ENCODE results near the gene GPSM1.

GPSM1 gene

DNA sequence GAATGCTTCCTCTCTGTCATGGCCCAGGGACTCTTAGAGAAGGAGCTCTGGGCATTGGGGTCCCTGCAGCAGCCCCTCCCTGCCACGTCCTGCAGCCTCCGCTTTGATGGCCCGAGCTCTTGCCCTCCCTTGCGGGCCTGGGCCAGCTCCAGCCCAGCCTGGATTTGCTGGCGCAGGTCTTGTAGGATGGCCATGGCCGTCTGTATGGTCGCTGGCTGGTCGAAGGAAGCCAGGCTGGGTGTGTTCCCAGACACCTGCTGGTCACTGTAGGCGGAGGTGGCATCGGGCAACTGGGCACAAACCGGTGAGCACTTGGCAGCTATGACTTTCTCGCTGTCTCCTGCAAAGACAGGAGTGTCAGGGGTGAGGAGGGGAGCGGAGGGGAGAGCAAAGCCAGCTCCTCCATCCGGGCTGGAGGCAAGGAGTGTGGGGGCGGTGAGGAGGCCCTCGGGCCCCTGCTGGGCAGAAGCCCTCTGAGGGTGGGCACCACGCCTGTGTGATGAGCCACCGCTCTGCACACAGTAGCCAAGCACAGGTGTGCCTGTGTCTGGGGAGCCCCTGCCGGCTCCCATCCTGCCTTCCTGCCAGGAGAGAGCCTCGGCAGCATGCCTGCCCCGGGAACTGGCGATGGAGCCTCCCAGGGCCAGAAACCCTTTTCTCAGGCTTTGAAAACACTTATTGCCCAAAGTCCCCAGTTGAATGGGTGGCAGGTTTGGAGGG lies 35.9 kb upstream of the GPSM1 start:
- DNase-seq = no peak

DNA sequence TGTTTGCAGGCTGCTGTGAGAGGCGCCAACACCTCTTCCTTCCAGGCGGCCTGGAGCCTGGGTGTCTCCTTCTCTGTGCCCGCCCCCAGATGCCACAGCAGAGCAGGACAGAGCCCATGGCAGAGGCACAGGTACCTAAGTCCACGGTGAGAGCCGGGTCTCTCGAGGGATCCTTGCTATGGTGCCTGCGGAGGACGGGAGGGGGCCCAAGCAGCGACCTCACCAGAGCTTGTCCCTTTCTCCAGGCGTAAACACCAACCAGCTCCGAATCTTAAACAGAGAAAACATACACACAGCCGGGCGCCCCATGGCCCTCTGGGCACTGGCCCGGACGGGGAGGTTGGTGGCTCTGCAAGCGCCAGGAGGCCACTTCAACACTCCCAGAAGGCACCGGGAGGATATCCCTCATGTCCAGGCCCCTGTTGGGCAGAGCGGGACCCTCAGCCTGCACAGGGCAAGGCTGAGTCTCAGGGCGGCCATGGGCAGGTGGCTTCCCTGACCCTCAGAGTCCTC lies 35.3 kb upstream of the GPSM1 start:
- DNase-seq = no peak

DNA sequence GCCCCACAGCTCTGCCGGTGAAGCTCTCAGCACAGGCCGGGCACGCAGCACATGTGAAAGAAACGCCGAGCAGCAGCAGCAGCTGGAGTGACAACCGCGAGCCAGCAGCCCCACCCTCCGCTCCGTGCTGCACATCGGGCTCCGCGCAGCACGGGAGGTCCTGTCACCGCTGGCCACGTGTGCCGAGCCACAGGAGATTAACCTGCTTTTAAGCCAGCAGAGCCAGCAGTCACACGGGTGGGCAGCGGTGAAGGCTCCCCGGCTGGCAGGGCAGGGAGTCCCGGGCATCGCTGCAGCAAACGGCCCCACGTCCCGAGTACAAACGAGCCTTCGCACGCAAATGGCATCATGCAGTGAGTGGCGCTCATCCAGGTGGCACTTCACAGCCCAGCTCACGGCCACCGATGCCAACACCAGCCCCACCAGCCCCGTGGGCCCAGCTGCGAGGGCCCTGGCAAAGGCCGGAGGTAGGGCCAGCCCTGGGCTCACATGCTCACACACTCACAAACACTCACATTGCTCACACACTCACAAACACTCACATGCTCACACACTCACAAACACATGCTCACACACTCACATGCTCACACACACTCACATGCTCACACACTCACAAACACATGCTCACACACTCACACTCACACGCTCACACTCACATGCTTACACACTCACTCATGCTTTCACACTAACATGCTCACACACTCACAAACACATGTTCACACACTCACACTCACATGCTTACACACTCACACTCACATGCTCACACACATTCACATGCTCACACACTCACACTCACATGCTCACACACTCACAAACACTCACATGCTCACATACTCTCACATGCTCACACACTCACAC lies 34.5 kb upstream of the GPSM1 start:
- DNase-seq = peak in 1 of 3 experiments; percentile 41

- no peak for DNase-seq
Observed at GRCh38 chr9:136293476-136294077, 33.8 kb upstream of the GPSM1 start.

DNA sequence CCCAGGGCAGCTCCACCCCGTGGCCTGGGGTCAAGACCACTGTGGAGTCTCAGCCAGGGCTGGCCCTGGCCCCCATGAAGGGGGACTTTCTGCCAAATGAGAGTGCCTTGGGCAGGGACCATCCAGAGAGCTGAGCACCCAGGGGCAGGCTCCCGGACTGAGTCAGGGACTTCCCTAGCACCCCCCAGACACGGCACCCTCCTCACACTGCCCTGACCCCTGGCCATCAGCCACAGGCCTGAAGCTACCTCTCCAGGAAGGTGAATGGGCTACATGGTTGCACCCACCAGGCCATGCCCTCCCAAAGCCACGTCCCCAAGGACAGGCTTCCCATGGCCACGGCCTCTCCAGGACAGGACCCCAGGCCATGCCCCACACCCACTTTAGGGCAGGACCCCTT lies 32.9 kb upstream of the GPSM1 start:
- DNase-seq = no peak

- no peak for DNase-seq
Observed at GRCh38 chr9:136295055-136295454, 32.3 kb upstream of the GPSM1 start.

DNA sequence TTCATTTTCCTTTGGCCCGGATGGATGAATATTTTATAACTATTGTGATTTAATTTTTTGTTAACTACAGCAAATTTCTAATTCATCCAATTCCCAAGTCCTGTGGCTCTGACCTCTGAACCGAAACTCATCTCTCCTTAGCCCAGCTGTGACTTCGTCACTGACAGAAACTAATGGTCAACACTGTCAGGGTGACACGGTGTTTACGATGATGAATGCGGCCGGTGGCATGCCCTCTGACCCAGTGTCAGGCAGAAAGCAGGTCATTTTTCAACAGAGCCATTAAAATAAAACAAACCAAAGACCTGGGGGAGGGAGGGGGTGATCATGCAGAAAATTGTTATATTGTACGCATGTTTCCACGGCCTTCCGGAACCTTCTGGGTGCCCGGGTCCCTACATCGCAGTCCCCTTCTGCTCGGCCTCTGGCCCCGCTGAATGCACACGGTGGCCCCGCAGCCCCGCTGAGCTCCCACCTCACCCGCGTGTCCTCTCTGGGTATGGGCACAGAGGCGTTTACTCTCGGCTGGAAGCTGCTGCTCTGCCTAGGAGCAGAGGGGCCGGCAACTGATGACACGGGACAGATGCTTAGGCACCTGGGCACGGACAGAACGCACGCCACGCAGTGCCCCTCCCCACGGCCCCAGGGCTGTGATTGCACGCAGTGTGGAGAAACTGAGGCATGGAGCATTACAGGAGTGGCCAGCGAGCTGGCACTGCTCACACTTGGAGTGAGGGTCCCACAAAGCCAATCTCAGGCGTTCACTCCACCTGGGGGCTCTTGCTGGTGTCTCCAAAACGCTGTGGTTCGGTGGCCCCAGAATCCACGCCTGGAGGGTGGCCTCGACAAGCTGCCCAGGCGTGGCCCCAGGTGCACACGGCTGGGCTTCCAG lies 31.6 kb upstream of the GPSM1 start:
- no peak for DNase-seq

- no peak for DNase-seq
Observed at GRCh38 chr9:136296434-136297015, 30.8 kb upstream of the GPSM1 start.

DNA sequence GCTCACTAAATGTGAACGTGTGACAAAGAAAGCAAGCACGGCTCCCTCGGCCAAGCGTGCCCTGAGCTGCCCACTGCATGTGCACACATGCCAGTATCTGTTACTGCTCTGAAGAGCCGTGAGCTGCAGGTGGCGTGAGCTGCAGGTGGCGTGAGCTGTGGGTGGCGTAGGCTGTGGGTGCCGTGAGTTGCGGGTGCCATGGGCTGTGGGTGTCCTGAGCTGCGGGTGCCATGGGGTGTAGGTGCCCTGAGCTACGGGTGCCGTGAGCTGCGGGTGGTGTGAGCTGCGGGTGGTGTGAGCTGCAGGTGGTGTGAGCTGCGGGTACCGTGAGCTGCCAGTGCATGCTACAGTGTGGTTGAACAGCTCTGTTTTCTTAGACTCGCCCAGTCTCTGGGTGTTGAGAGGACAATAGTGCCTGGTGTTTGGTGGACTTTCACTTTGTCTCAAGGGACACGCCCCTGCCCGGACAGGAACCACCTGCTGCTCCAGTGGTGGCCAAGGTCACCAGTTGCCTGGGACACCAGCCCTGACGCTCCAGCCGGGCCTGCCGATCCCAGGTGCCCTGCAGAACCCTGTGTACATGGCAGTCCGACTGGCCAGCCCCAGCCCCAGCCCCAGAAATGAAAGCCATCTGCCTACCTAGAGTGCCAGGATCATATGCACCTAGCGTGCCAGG lies 30.2 kb upstream of the GPSM1 start:
- DNase-seq = peak; percentile 24 to 88 (median 76)

DNA sequence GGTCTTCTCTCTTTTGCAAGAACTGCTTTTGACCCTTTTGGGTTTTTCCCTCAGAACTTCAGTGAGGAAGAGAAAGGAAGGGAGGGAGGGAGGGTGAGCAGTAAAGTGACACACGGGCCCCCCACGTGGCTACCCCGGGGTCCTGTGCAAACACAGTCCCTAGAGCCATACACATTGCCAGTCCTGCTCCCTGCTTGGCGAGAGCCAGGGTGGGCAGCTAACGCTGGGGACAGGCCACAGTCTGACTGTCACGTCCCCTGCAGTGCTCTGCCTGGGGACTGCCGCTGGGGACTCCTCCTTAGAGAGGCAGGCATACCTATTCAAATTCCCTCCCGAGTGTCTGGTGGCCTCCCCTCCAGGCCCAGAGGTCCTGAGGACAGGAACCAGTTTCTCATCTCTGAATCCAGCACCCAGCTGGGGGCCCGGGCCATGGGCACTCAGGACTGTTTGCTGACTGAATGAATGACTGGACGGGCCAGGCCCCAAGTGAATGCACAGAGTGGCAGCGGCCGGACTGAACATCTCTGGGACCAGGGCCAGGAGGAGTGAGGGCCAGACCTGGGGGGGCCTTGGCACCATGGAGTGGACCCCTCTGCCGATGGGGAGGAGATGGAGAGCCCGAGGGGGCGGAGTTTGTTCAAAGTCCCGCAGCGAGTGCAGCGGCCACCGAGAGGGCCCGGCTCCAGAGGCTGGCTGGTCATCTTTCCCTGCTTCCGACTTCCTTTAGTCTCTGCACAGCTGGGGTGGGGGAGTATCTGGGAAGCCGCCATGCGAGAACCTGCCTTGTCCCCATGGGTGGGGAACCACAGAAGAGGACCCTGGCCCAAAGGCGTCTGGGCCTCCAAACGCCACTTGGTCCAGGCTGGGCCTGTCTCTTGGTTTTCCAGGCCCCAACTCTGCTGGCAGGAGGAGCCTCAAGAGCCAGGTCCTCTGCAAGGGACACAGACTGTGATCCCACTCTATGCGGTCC lies 29.3 kb upstream of the GPSM1 start:
- no peak for DNase-seq

- no peak for DNase-seq
Observed at GRCh38 chr9:136299116-136299515, 28.2 kb upstream of the GPSM1 start.

GRCh38 chr9:136299541-136299940 lies 27.8 kb upstream of the GPSM1 start:
- DNase-seq = no peak

DNA sequence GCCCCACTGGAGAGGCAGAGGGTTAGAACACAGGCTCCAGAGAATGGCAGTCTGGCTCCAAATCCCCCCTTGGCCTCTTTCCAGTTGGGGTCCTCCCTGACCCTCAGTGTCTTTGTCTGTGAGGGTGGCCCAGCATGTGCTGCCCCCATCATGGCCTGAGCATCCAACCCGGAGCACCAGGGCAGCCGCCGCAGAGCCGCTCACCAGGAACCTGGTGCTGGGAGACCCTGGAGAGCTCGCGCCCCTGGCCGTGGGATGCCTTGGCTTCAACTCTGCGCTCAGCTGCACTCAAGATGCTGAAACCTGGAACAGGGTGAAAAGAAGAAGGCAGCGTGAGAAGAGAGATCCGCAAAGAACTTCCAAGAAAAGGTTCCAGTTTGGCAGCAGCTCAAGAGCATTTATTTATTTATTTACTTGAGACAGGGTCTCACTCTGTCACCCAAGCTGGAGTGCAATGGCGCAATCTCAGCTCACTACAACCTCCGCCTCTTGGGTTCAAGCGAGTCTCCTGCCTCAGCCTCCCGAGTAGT lies 27.3 kb upstream of the GPSM1 start:
- DNase-seq = no peak

DNA sequence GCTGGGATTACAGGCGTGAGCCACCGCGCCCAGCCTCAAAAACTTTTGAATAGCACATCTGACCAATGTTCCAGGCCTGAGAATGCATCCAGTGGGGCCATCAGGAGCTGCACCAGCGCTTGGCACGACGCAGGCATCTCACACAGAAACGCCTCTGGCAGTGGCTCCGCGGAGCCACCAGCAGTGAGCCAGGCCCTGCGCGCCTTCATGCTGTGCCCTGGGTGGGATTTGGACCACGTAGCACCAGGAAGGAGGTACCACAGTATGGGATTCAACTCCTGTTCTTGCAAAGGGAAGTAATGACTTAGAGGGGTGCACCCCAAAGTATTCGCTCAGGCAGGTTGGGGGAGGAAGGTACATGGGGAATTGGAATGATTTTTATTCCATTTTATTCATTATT lies 26.5 kb upstream of the GPSM1 start:
- no peak for DNase-seq

GRCh38 chr9:136302527-136302926 lies 24.8 kb upstream of the GPSM1 start:
- no peak for DNase-seq

DNA sequence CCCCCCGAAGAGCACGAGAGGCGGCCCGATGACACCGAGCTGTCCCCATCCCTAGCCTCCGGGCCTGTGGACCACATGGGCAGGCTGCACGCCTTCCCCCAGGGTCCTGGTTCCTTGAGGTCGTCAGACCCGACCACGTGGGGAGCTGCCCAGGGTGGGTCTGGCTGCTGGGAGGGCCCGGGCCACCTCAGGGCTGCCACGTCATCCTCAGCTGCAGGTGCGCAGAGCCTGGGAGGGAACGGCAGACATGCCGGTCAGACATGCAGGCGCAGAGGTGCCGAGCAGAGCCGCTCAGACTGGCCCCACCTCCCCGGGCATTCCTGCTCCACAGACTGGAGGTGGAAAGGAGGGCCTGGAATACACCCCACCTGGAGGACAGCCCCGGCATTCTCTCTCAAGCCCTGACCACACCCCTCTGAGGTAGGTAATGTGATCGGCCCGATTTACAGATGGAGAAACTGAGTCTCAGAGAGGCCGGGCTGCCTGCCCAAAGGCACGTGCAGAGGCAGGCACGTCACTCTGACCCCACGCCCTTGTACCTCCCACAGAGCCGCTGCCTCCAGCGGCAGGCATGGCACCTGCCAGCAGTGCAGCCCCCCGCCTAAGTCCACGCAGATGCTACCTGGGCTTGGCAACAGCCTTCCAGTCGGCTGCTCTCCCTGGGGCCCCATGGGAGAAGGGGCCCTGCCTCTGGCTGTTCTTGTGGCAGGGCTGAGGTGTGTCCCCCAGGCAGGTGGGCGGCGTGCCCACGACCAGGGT lies 24.1 kb upstream of the GPSM1 start:
- no peak for DNase-seq

GRCh38 chr9:136303825-136304416 lies 23.4 kb upstream of the GPSM1 start, which contains the start of gene CCDC187:
TSS of gene CCDC187 (minus strand) at chr9:136304094. CDS start at chr9:136303830, 264 bp downstream.
- DNase-seq = no peak

DNA sequence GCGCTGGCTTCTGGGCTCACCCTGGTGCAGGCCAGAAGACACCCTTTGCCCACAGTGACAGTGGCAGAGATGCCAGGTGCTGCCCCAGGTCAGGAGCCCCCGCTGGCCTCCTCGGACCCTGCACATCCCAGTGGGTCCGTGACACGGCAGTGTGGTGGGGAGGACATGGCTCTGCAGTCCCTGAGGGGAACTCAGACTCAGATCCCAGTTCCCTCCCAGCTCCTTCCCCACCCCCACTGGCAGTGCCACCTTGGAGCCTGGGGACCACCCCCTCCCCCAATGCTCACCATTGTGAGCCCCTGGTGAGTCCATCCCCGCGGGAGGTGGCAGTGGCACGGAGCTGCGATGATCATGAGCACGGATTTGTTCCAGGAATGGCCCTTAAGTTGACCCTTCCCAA lies 22.9 kb upstream of the GPSM1 start:
- no peak for DNase-seq

- DNase-seq = no peak
Observed at GRCh38 chr9:136304981-136305380, 22.4 kb upstream of the GPSM1 start.

Data from NCI-H1417 (cell line).